ENCODE data around the gene IKBKG. TPM values are rescaled to one million over a fixed set of nuclear protein-coding genes. Genes with fewer than 3 reads are reported as not detected.
A peak's percentile ranks its signal among the peaks of the same experiment; 100 is the strongest.

The IKBKG gene
- total and polyA plus RNA-seq, 12 donors, result 11.6 to 27.0 (median 15.1) TPM

GRCh38 chrX:154532690-154533089 is 14.7 kb upstream of the IKBKG start:
- Histone ChIP-seq H3K36me3 (peaks cover 0 to 41% (median 0%) of the 10 kb centered on the region in 9 donors), H3K4me3 (no peak overlapping the region), H3K27ac (no peak overlapping the region), H3K4me1 (peaks cover 0 to 11% (median 6%) of the 10 kb centered on the region in 9 donors), H3K27me3 (no peaks in the 10 kb centered on the region), H3K9me3 (no peaks in the 10 kb centered on the region)
- no peak for DNase-seq
- no peak for TF ChIP-seq CTCF (IDR thresholded peaks at IDR 0.05)
- intact Hi-C loops (cut with DNase I), result loop anchor here in 1 of 10 donors (5.0 kb wide), 1 partner anchor 135 kb away; the partner anchor contains the start of gene RPL10
- ATAC-seq, result no peak
- 95% methylated on average over 16 to 23 of the region's 23 CpGs for WGBS, 2 donors

GRCh38 chrX:154534526-154535322 is 12.7 kb upstream of the IKBKG start:
- TF ChIP-seq CTCF (IDR thresholded peaks at IDR 0.05), result peak; percentile 82 to 100 (median 95)
- H3K27me3 ChIP-seq, result no peaks in the 10 kb centered on the region
- H3K27ac ChIP-seq, result peak overlapping the region in 7 of 10 donors; percentile 23 to 68 (median 59)
- H3K4me1 ChIP-seq, result peaks cover 0 to 11% (median 6%) of the 10 kb centered on the region in 9 donors
- H3K9me3 ChIP-seq, result no peaks in the 10 kb centered on the region
- 21 to 24% methylated on average over 32 to 34 of the region's 34 CpGs for WGBS, 2 donors
- peaks cover 0 to 41% (median 0%) of the 10 kb centered on the region in 9 donors for H3K36me3 ChIP-seq
- DNase-seq (peak; percentile 82 to 87), ATAC-seq (peak; percentile 87 to 95 (median 92))
- H3K4me3 ChIP-seq, result no peak overlapping the region
- intact Hi-C loops (cut with DNase I), result loop anchor here in 4 of 10 donors (1.0 to 5.0 kb wide), 4 partner anchors 137 to 162 kb away; partner anchors contain the start of genes FLNA (in 1 of the 4) and RPL10 (in 1 of the 4)

GRCh38 chrX:154535892-154536291 is 11.5 kb upstream of the IKBKG start:
- no peak overlapping the region for H3K4me3 ChIP-seq
- ATAC-seq, result peak in 1 of 8 donors; percentile 2
- H3K27ac ChIP-seq, result no peak overlapping the region

More at GRCh38 chrX:154535892-154536291, 11.5 kb upstream of the IKBKG start:
- no peaks in the 10 kb centered on the region for H3K9me3 ChIP-seq
- peaks cover 0 to 44% (median 0%) of the 10 kb centered on the region in 9 donors for H3K36me3 ChIP-seq
- DNase-seq, result no peak
- H3K4me1 ChIP-seq, result peaks cover 0 to 14% (median 6%) of the 10 kb centered on the region in 9 donors
- intact Hi-C loops (cut with DNase I), result loop anchor here in 3 of 10 donors (1.0 to 2.0 kb wide), 2 partner anchors 163 kb away; no protein-coding TSS in a partner anchor
- H3K27me3 ChIP-seq, result no peaks in the 10 kb centered on the region
- no peak for TF ChIP-seq CTCF (IDR thresholded peaks at IDR 0.05)
- 91 to 92% methylated on average over 9 of the region's 9 CpGs for WGBS, 2 donors

Data from heart right ventricle (tissue), 16 donors.